SK-N-SH treated with all-trans-retinoic acid at 6 μM for 48 hours (cell line): ENCODE results near the gene NBPF4.
A peak's percentile ranks its signal among the peaks of the same experiment; 100 is the strongest.
"Not testable (repeated sequence)": the region's sequence is repeated elsewhere in the genome, so short reads cannot be mapped to it uniquely, and the experiment has no call there.

Source experiments
- ATAC-seq: fragments of 200-7000 bp; cut with Tn5 transposase; 3 replicates; pipeline ENCODE4 v1.9.1; 2020; ENCODE audit warnings: mild to moderate bottlenecking, moderate library complexity

NBPF4 gene

GRCh38 chr1:108243976-108244375, at the start of gene NBPF4:
Gene NBPF4, minus strand, starts transcription at chr1:108244076. Its CDS starts 315 bp downstream, at chr1:108243761.
- ATAC-seq: not testable (repeated sequence)

- ATAC-seq: not testable (repeated sequence)
Observed at GRCh38 chr1:108282528-108283257, 38.8 kb upstream of the NBPF4 start.

- peak; percentile 67 for ATAC-seq
Observed at GRCh38 chr1:108272485-108273327, 28.8 kb upstream of the NBPF4 start.

- ATAC-seq: not testable (repeated sequence)
Observed at GRCh38 chr1:108267097-108267496, 23.2 kb upstream of the NBPF4 start.

GRCh38 chr1:108261967-108262366, 18.1 kb upstream of the NBPF4 start:
- not testable (repeated sequence) for ATAC-seq

- not testable (repeated sequence) for ATAC-seq
Observed at GRCh38 chr1:108261519-108261918, 17.6 kb upstream of the NBPF4 start.

GRCh38 chr1:108260578-108261259, 16.8 kb upstream of the NBPF4 start:
- not testable (repeated sequence) for ATAC-seq

GRCh38 chr1:108255426-108255825, 11.6 kb upstream of the NBPF4 start:
- not testable (repeated sequence) for ATAC-seq

- ATAC-seq: not testable (repeated sequence)
Observed at GRCh38 chr1:108239426-108239825, 4.5 kb downstream of the NBPF4 start.

- not testable (repeated sequence) for ATAC-seq
Observed at GRCh38 chr1:108235308-108235707, 8.6 kb downstream of the NBPF4 start.

GRCh38 chr1:108232183-108232582, 11.7 kb downstream of the NBPF4 start:
- not testable (repeated sequence) for ATAC-seq

GRCh38 chr1:108229976-108230375, 13.9 kb downstream of the NBPF4 start:
- not testable (repeated sequence) for ATAC-seq

GRCh38 chr1:108227772-108228171, 16.1 kb downstream of the NBPF4 start:
- not testable (repeated sequence) for ATAC-seq

GRCh38 chr1:108226855-108227254, 17.0 kb downstream of the NBPF4 start:
- not testable (repeated sequence) for ATAC-seq

- not testable (repeated sequence) for ATAC-seq
Observed at GRCh38 chr1:108223226-108223625, 20.6 kb downstream of the NBPF4 start.

- not testable (repeated sequence) for ATAC-seq
Observed at GRCh38 chr1:108217515-108218174, 26.2 kb downstream of the NBPF4 start.

- not testable (repeated sequence) for ATAC-seq
Observed at GRCh38 chr1:108217007-108217406, 26.9 kb downstream of the NBPF4 start.

GRCh38 chr1:108216028-108216890, 27.6 kb downstream of the NBPF4 start:
- not testable (repeated sequence) for ATAC-seq

- peak; percentile 78 for ATAC-seq
Observed at GRCh38 chr1:108214641-108215465, 29.0 kb downstream of the NBPF4 start.
